Upper lobe of left lung (tissue), 4 donors: Measurements from ENCODE around the gene STK11.

ENCODE experiments used
- CTCF ChIP-seq, 6 experiments: fragments of 450-650 bp in 4 of 6; fragments of 200-600 bp in 2 of 6; sonication (generic) in 2 of 6; IDR thresholded peaks; one replicate each; pipeline ENCODE4 v1.5.1; 2016 to 2019; ENCODE audit warnings: antibody characterized with exemption in 6 of 6
- POLR2AphosphoS5 ChIP-seq, 2 donors: sonication (generic); formaldehyde crosslinking; IDR thresholded peaks; one replicate each; pipeline ENCODE4 v1.5.1; 2017; ENCODE audit warnings: antibody characterized with exemption in 2 of 2

GRCh38 chr19:1239420-1239795 lies 33.8 kb downstream of the STK11 start:
- no peak for TF ChIP-seq CTCF (IDR thresholded peaks at IDR 0.05)
- no peak for TF ChIP-seq POLR2AphosphoS5 (IDR thresholded peaks at IDR 0.05)
